ENCODE data around the gene DDI1. TPM values are rescaled to one million over a fixed set of nuclear protein-coding genes. Genes with fewer than 3 reads are reported as not detected.
A peak's percentile ranks its signal among the peaks of the same experiment; 100 is the strongest.

The DDI1 gene
- total and polyA plus RNA-seq, 2 experiments from 2014 or later, result 0.39 TPM; not detected in 1

- WGBS (ENCODE audit: low lambda C conversion rate, missing lambda C conversion rate), result 98% methylated on average over 2 of the region's 2 CpGs
- no peak for DNase-seq (ENCODE audit: low spot score)
- no peaks in the 10 kb centered on the region for H3K79me2 ChIP-seq
- H4K20me1 ChIP-seq (ENCODE audit: insufficient read depth, poor library complexity, severe bottlenecking), result no peaks in the 10 kb centered on the region
- H3K36me3 ChIP-seq (replicated peaks; ENCODE audit: insufficient read depth, low read depth), result no peaks in the 10 kb centered on the region
- H3K4me2 ChIP-seq, result no peak overlapping the region
- no peak overlapping the region for H2AFZ ChIP-seq
- H3K9me3 ChIP-seq (ENCODE audit: low read depth), result no peaks in the 10 kb centered on the region
- H3K27me3 ChIP-seq, result no peaks in the 10 kb centered on the region
- H3K9me2 ChIP-seq (replicated peaks; ENCODE audit: insufficient read depth), result no peaks in the 10 kb centered on the region
- TF ChIP-seq EZH2 (IDR thresholded peaks at IDR 0.05; ENCODE audit: borderline replicate concordance) (no peak), EZH2phosphoT487 (IDR thresholded peaks at IDR 0.05; ENCODE audit: low read depth, severe bottlenecking, unreplicated experiment) (no peak)
- TF ChIP-seq, protein P1, sequence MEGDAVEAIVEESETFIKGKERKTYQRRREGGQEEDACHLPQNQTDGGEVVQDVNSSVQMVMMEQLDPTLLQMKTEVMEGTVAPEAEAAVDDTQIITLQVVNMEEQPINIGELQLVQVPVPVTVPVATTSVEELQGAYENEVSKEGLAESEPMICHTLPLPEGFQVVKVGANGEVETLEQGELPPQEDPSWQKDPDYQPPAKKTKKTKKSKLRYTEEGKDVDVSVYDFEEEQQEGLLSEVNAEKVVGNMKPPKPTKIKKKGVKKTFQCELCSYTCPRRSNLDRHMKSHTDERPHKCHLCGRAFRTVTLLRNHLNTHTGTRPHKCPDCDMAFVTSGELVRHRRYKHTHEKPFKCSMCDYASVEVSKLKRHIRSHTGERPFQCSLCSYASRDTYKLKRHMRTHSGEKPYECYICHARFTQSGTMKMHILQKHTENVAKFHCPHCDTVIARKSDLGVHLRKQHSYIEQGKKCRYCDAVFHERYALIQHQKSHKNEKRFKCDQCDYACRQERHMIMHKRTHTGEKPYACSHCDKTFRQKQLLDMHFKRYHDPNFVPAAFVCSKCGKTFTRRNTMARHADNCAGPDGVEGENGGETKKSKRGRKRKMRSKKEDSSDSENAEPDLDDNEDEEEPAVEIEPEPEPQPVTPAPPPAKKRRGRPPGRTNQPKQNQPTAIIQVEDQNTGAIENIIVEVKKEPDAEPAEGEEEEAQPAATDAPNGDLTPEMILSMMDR (IDR thresholded peaks at IDR 0.05; ENCODE audit: poor library complexity), result no peak
- no peak overlapping the region for H3K27ac ChIP-seq
- H3K4me1 ChIP-seq (ENCODE audit: insufficient read depth), result no peaks in the 10 kb centered on the region
- no peak overlapping the region for H3K4me3 ChIP-seq
Observed at GRCh38 chr11:104024572-104024971, 11.9 kb upstream of the DDI1 start.

GRCh38 chr11:104028476-104029263 lies 7.8 kb upstream of the DDI1 start:
- H3K4me2 ChIP-seq, result peak overlapping the region; percentile 60

GRCh38 chr11:104033134-104033533 lies 3.3 kb upstream of the DDI1 start:
- peak overlapping the region; percentile 40 for H3K4me2 ChIP-seq
- H2AFZ ChIP-seq, result no peak overlapping the region
- no peaks in the 10 kb centered on the region for H3K27me3 ChIP-seq
- H3K9me2 ChIP-seq (replicated peaks; ENCODE audit: insufficient read depth), result no peaks in the 10 kb centered on the region
- no peaks in the 10 kb centered on the region for H3K9me3 ChIP-seq (ENCODE audit: low read depth)
- H4K20me1 ChIP-seq (ENCODE audit: insufficient read depth, poor library complexity, severe bottlenecking), result no peaks in the 10 kb centered on the region
- H3K36me3 ChIP-seq (replicated peaks; ENCODE audit: insufficient read depth, low read depth), result no peaks in the 10 kb centered on the region
- H3K4me3 ChIP-seq, result no peak overlapping the region
- no peaks in the 10 kb centered on the region for H3K79me2 ChIP-seq
- peak overlapping the region; percentile 80 for H3K27ac ChIP-seq
- DNase-seq (ENCODE audit: low spot score), result peak; percentile 72
- H3K4me1 ChIP-seq (ENCODE audit: insufficient read depth), result peaks cover 5% of the 10 kb centered on the region
- TF ChIP-seq, protein P1 (IDR thresholded peaks at IDR 0.05; ENCODE audit: poor library complexity), result no peak
- TF ChIP-seq EZH2phosphoT487 (IDR thresholded peaks at IDR 0.05; ENCODE audit: low read depth, severe bottlenecking, unreplicated experiment) (no peak), EZH2 (IDR thresholded peaks at IDR 0.05; ENCODE audit: borderline replicate concordance) (no peak)

More at GRCh38 chr11:104028476-104029263, 7.8 kb upstream of the DDI1 start:
- Histone ChIP-seq H3K9me3 (ENCODE audit: low read depth) (no peaks in the 10 kb centered on the region), H3K4me3 (no peak overlapping the region), H3K36me3 (replicated peaks; ENCODE audit: insufficient read depth, low read depth) (no peaks in the 10 kb centered on the region), H3K9me2 (replicated peaks; ENCODE audit: insufficient read depth) (no peaks in the 10 kb centered on the region), H4K20me1 (ENCODE audit: insufficient read depth, poor library complexity, severe bottlenecking) (no peaks in the 10 kb centered on the region), H3K27me3 (no peaks in the 10 kb centered on the region), H3K4me1 (ENCODE audit: insufficient read depth) (peaks cover under 1% of the 10 kb centered on the region), H2AFZ (peak overlapping the region; percentile 16), H3K27ac (peak overlapping the region; percentile 33), H3K79me2 (no peaks in the 10 kb centered on the region)
- 61% methylated on average over 3 of the region's 3 CpGs for WGBS (ENCODE audit: low lambda C conversion rate, missing lambda C conversion rate)
- no peak for DNase-seq (ENCODE audit: low spot score)
- TF ChIP-seq, protein P1 (IDR thresholded peaks at IDR 0.05; ENCODE audit: poor library complexity), result no peak
- TF ChIP-seq EZH2phosphoT487 (IDR thresholded peaks at IDR 0.05; ENCODE audit: low read depth, severe bottlenecking, unreplicated experiment), result no peak
- no peak for TF ChIP-seq EZH2 (IDR thresholded peaks at IDR 0.05; ENCODE audit: borderline replicate concordance)

Data from hepatocyte (in vitro differentiated cells).